IMR-90 (cell line): ENCODE results near the gene FAM221A.

ENCODE experiments used
- BHLHE40 ChIP-seq: fragments of 150-350 bp; IDR thresholded peaks from 2 replicates; pipeline ENCODE4 v1.6.1; 2016; ENCODE audit warnings: mild to moderate bottlenecking, low read depth, low read length
- CEBPB ChIP-seq: IDR thresholded peaks from 2 replicates; pipeline ENCODE4 v1.6.1; 2012; ENCODE audit warnings: low read depth, low read length, improper control_type of control experiment
- POLR2A ChIP-seq: IDR thresholded peaks from 2 replicates; pipeline ENCODE4 v1.6.1; 2012; ENCODE audit warnings: mild to moderate bottlenecking, low read depth, low read length
- USF2 ChIP-seq: fragments of 150-350 bp; IDR thresholded peaks from 2 replicates; pipeline ENCODE4 v1.6.1; 2017; ENCODE audit warnings: mild to moderate bottlenecking, antibody characterized with exemption, low read length, low read depth
- TF ChIP-seq, protein P1 (sequence below): conservative IDR thresholded peaks from 2 replicates; pipeline ENCODE4 v1.5.1; 2012; ENCODE audit warnings: mild to moderate bottlenecking, low read depth, low read length, improper control_type of control experiment

- TF ChIP-seq, protein P1, sequence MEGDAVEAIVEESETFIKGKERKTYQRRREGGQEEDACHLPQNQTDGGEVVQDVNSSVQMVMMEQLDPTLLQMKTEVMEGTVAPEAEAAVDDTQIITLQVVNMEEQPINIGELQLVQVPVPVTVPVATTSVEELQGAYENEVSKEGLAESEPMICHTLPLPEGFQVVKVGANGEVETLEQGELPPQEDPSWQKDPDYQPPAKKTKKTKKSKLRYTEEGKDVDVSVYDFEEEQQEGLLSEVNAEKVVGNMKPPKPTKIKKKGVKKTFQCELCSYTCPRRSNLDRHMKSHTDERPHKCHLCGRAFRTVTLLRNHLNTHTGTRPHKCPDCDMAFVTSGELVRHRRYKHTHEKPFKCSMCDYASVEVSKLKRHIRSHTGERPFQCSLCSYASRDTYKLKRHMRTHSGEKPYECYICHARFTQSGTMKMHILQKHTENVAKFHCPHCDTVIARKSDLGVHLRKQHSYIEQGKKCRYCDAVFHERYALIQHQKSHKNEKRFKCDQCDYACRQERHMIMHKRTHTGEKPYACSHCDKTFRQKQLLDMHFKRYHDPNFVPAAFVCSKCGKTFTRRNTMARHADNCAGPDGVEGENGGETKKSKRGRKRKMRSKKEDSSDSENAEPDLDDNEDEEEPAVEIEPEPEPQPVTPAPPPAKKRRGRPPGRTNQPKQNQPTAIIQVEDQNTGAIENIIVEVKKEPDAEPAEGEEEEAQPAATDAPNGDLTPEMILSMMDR: peak; percentile 49
- TF ChIP-seq USF2 (no peak), POLR2A (no peak), CEBPB (no peak), BHLHE40 (no peak)
These were observed 17.0 kb downstream of the FAM221A start for GRCh38 chr7:23696916-23697441.
